IPS-18c (cell line): ENCODE measurements around the gene RPL10.

ENCODE experiments used
- H3K4me3 ChIP-seq: 2 replicates; pipeline ENCODE4 v1.7.0; 2013; ENCODE audit warnings: low read depth, mild to moderate bottlenecking, low read length, moderate library complexity; ENCODE audit not compliant: insufficient read depth
- H3K9me3 ChIP-seq: one replicate; pipeline ENCODE4 v1.6.1; 2013; ENCODE audit warnings: mild to moderate bottlenecking, low read length, moderate library complexity; ENCODE audit not compliant: control insufficient read depth, insufficient read depth

The RPL10 gene

GRCh38 chrX:154358011-154358410, 40.2 kb upstream of the RPL10 start:
- no peak overlapping the region for H3K4me3 ChIP-seq
- H3K9me3 ChIP-seq, result peaks cover 17% of the 10 kb centered on the region

- Histone ChIP-seq H3K4me3 (no peak overlapping the region), H3K9me3 (peaks cover 15% of the 10 kb centered on the region)
Measured at GRCh38 chrX:154358829-154359228, 39.3 kb upstream of the RPL10 start.

GRCh38 chrX:154359362-154360154, 38.6 kb upstream of the RPL10 start:
- Histone ChIP-seq H3K4me3 (no peak overlapping the region), H3K9me3 (peaks cover 20% of the 10 kb centered on the region)

GRCh38 chrX:154360155-154360713, 37.9 kb upstream of the RPL10 start:
- Histone ChIP-seq H3K9me3 (peaks cover 20% of the 10 kb centered on the region), H3K4me3 (no peak overlapping the region)

- H3K9me3 ChIP-seq, result peaks cover 20% of the 10 kb centered on the region
- H3K4me3 ChIP-seq, result no peak overlapping the region
Measured at GRCh38 chrX:154362085-154362742, 36.0 kb upstream of the RPL10 start.

- peaks cover 19% of the 10 kb centered on the region for H3K9me3 ChIP-seq
- no peak overlapping the region for H3K4me3 ChIP-seq
Measured at GRCh38 chrX:154363706-154364439, 34.3 kb upstream of the RPL10 start.

GRCh38 chrX:154365052-154365600, 33.1 kb upstream of the RPL10 start:
- peaks cover 25% of the 10 kb centered on the region for H3K9me3 ChIP-seq
- no peak overlapping the region for H3K4me3 ChIP-seq

- peaks cover 27% of the 10 kb centered on the region for H3K9me3 ChIP-seq
- H3K4me3 ChIP-seq, result no peak overlapping the region
Measured at GRCh38 chrX:154365997-154366665, 32.0 kb upstream of the RPL10 start.

- Histone ChIP-seq H3K9me3 (peaks cover 27% of the 10 kb centered on the region), H3K4me3 (no peak overlapping the region)
Measured at GRCh38 chrX:154366666-154367055, 31.5 kb upstream of the RPL10 start.

GRCh38 chrX:154367474-154368308, 30.5 kb upstream of the RPL10 start:
- 0 out of 2 replicates have a peak overlapping the region, but pooled peaks have one; percentile 15 for H3K4me3 ChIP-seq

GRCh38 chrX:154368630-154369448, 29.3 kb upstream of the RPL10 start:
- H3K9me3 ChIP-seq, result peaks cover 31% of the 10 kb centered on the region
- H3K4me3 ChIP-seq, result peak overlapping the region; percentile 55

More at GRCh38 chrX:154367474-154368308, 30.5 kb upstream of the RPL10 start:
- peaks cover 26% of the 10 kb centered on the region for H3K9me3 ChIP-seq

GRCh38 chrX:154369449-154370299, 28.5 kb upstream of the RPL10 start:
- Histone ChIP-seq H3K4me3 (peak overlapping the region; percentile 76), H3K9me3 (peaks cover 26% of the 10 kb centered on the region)

- Histone ChIP-seq H3K4me3 (peak overlapping the region; percentile 76), H3K9me3 (peaks cover 26% of the 10 kb centered on the region)
Measured at GRCh38 chrX:154370300-154371016, 27.7 kb upstream of the RPL10 start.
